ENCODE measurements around the gene ATG10. TPM values are rescaled to one million over a fixed set of nuclear protein-coding genes. Genes with fewer than 3 reads are reported as not detected.
"Not testable (repeated sequence)": the region's sequence is repeated elsewhere in the genome, so short reads cannot be mapped to it uniquely, and the experiment has no call there.

Gene ATG10
- total RNA-seq, 5 donors from 2014 or later (not counting 1 experiment from before 2014, with no cell fraction given), result 3.9 to 7.8 (median 6.6) TPM

GRCh38 chr5:82257729-82258128 is 285.9 kb downstream of the ATG10 start:
- POLR2A ChIA-PET, result interaction anchor here in 1 of 2 donors (0.6 kb wide), 1 partner anchor 816 kb away, joined by 3 read pairs; no protein-coding TSS in a partner anchor
- H3K4me3 Mint-ChIP-seq, result no peak overlapping the region

GRCh38 chr5:82259172-82259800 is 287.5 kb downstream of the ATG10 start:
- 100% methylated on average over 2 of the region's 3 CpGs for WGBS (ENCODE audit: insufficient coverage)
- Mint-ChIP-seq H3K4me1 (no peaks in the 10 kb centered on the region), H3K4me3 (no peak overlapping the region), H3K36me3 (no peaks in the 10 kb centered on the region), H3K9me3 (no peaks in the 10 kb centered on the region), H3K27ac (no peak overlapping the region), H3K27me3 (no peaks in the 10 kb centered on the region)
- Histone ChIP-seq H3K27ac (ENCODE audit: low read length) (no peak overlapping the region), H3K4me3 (ENCODE audit: control insufficient read depth in 1 of 2, extremely low read depth in 1 of 2, low read length in 1 of 2) (no peak overlapping the region), H3K27me3 (replicated peaks in 1 of 2; ENCODE audit: control insufficient read depth in 2 of 2, extremely low read depth in 1 of 2, insufficient read depth in 2 of 2, low read length in 1 of 2) (no peaks in the 10 kb centered on the region), H3K36me3 (ENCODE audit: control insufficient read depth in 2 of 2, extremely low read depth in 1 of 2, insufficient read depth in 1 of 2, low read length in 1 of 2) (no peaks in the 10 kb centered on the region), H3K9me3 (no peaks in the 10 kb centered on the region), H3K4me1 (ENCODE audit: control insufficient read depth in 1 of 2, extremely low read depth in 1 of 2, insufficient read depth in 2 of 2, low read length in 2 of 2) (no peaks in the 10 kb centered on the region)
- CTCF ChIA-PET, result no interaction called here
- DNase-seq (no peak), ATAC-seq (replicated peaks in 1 of 4) (no peak)
- POLR2A ChIA-PET, result no interaction called here

More at GRCh38 chr5:82257729-82258128, 285.9 kb downstream of the ATG10 start:
- Mint-ChIP-seq H3K27me3 (no peaks in the 10 kb centered on the region), H3K4me1 (no peaks in the 10 kb centered on the region), H3K36me3 (peaks cover 1% of the 10 kb centered on the region), H3K27ac (no peak overlapping the region), H3K9me3 (no peaks in the 10 kb centered on the region)
- H3K27me3 ChIP-seq (replicated peaks in 1 of 2; ENCODE audit: control insufficient read depth in 2 of 2, extremely low read depth in 1 of 2, insufficient read depth in 2 of 2, low read length in 1 of 2), result no peaks in the 10 kb centered on the region
- ATAC-seq (replicated peaks in 1 of 4) (no peak), DNase-seq (no peak)
- peaks cover 0 to 2% of the 10 kb centered on the region in 2 donors for H3K36me3 ChIP-seq (ENCODE audit: control insufficient read depth in 2 of 2, extremely low read depth in 1 of 2, insufficient read depth in 1 of 2, low read length in 1 of 2)
- no peak overlapping the region for H3K4me3 ChIP-seq (ENCODE audit: control insufficient read depth in 1 of 2, extremely low read depth in 1 of 2, low read length in 1 of 2)
- H3K9me3 ChIP-seq, result no peaks in the 10 kb centered on the region
- 95% methylated on average over 3 of the region's 3 CpGs for WGBS (ENCODE audit: insufficient coverage)
- CTCF ChIA-PET, result interaction anchor here (0.6 kb wide), 4 partner anchors 99 to 941 kb away, joined by 3 to 4 read pairs (median 4); no protein-coding TSS in a partner anchor
- H3K4me1 ChIP-seq (ENCODE audit: control insufficient read depth in 1 of 2, extremely low read depth in 1 of 2, insufficient read depth in 2 of 2, low read length in 2 of 2), result no peaks in the 10 kb centered on the region
- H3K27ac ChIP-seq (ENCODE audit: low read length), result no peak overlapping the region

- H3K9me3 Mint-ChIP-seq, result peaks cover 4 to 15% (median 5%) of the 10 kb centered on the region in 3 donors
- no peak overlapping the region for H3K4me3 Mint-ChIP-seq
- no peak for ATAC-seq (replicated peaks in 1 of 4)
- ChIA-PET CTCF (interaction anchor here in 1 of 2 donors (0.5 to 0.7 kb wide), 2 partner anchors 9 to 430 kb away, joined by 3 read pairs; no protein-coding TSS in a partner anchor), POLR2A (no interaction called here)
- Histone ChIP-seq H3K4me1 (ENCODE audit: control insufficient read depth in 1 of 2, extremely low read depth in 1 of 2, insufficient read depth in 2 of 2, low read length in 2 of 2) (no peaks in the 10 kb centered on the region), H3K36me3 (ENCODE audit: control insufficient read depth in 2 of 2, extremely low read depth in 1 of 2, insufficient read depth in 1 of 2, low read length in 1 of 2) (peaks cover 0 to 2% of the 10 kb centered on the region in 2 donors), H3K27me3 (replicated peaks in 1 of 2; ENCODE audit: control insufficient read depth in 2 of 2, extremely low read depth in 1 of 2, insufficient read depth in 2 of 2, low read length in 1 of 2) (no peaks in the 10 kb centered on the region), H3K27ac (ENCODE audit: low read length) (no peak overlapping the region), H3K9me3 (no peaks in the 10 kb centered on the region), H3K4me3 (ENCODE audit: control insufficient read depth in 1 of 2, extremely low read depth in 1 of 2, low read length in 1 of 2) (no peak overlapping the region)
- no peaks in the 10 kb centered on the region for H3K4me1 Mint-ChIP-seq
- peaks cover 12% of the 10 kb centered on the region for H3K36me3 Mint-ChIP-seq
- H3K27ac Mint-ChIP-seq, result no peak overlapping the region
- H3K27me3 Mint-ChIP-seq, result no peaks in the 10 kb centered on the region
- 100% methylated on average over 1 of the region's 4 CpGs for WGBS (ENCODE audit: insufficient coverage)
- DNase-seq, result no peak
These were observed 293.2 kb downstream of the ATG10 start for GRCh38 chr5:82265047-82265446.

- peaks cover 13% of the 10 kb centered on the region for H3K36me3 Mint-ChIP-seq
- H3K9me3 Mint-ChIP-seq, result peaks cover 4 to 15% (median 5%) of the 10 kb centered on the region in 3 donors
- POLR2A ChIA-PET; H3K27me3 ChIP-seq (replicated peaks in 1 of 2; ENCODE audit: control insufficient read depth in 2 of 2, extremely low read depth in 1 of 2, insufficient read depth in 2 of 2, low read length in 1 of 2); H3K36me3 ChIP-seq (ENCODE audit: control insufficient read depth in 2 of 2, extremely low read depth in 1 of 2, insufficient read depth in 1 of 2, low read length in 1 of 2); H3K9me3 ChIP-seq; H3K27ac ChIP-seq (ENCODE audit: low read length); ATAC-seq (replicated peaks in 1 of 4); H3K4me1 ChIP-seq (ENCODE audit: control insufficient read depth in 1 of 2, extremely low read depth in 1 of 2, insufficient read depth in 2 of 2, low read length in 2 of 2); H3K4me3 Mint-ChIP-seq; H3K27me3 Mint-ChIP-seq; DNase-seq; CTCF ChIA-PET; H3K4me1 Mint-ChIP-seq; H3K27ac Mint-ChIP-seq; H3K4me3 ChIP-seq (ENCODE audit: control insufficient read depth in 1 of 2, extremely low read depth in 1 of 2, low read length in 1 of 2): not testable (repeated sequence)
- no CpG with 5 or more reads among the region's 9 CpGs for WGBS (ENCODE audit: insufficient coverage)
These were observed 295.6 kb downstream of the ATG10 start for GRCh38 chr5:82267297-82267933.

- H3K4me3 Mint-ChIP-seq; ATAC-seq (replicated peaks in 1 of 4); CTCF ChIA-PET; H3K27me3 Mint-ChIP-seq; H3K4me3 ChIP-seq (ENCODE audit: control insufficient read depth in 1 of 2, extremely low read depth in 1 of 2, low read length in 1 of 2); DNase-seq; H3K27ac ChIP-seq (ENCODE audit: low read length); H3K4me1 ChIP-seq (ENCODE audit: control insufficient read depth in 1 of 2, extremely low read depth in 1 of 2, insufficient read depth in 2 of 2, low read length in 2 of 2); POLR2A ChIA-PET; H3K9me3 ChIP-seq; H3K27ac Mint-ChIP-seq; H3K27me3 ChIP-seq (replicated peaks in 1 of 2; ENCODE audit: control insufficient read depth in 2 of 2, extremely low read depth in 1 of 2, insufficient read depth in 2 of 2, low read length in 1 of 2): not testable (repeated sequence)
- Mint-ChIP-seq H3K9me3 (peaks cover 4 to 15% (median 5%) of the 10 kb centered on the region in 3 donors), H3K4me1 (peaks cover 12 to 16% (median 13%) of the 10 kb centered on the region in 3 donors), H3K36me3 (peaks cover 30% of the 10 kb centered on the region)
- WGBS (ENCODE audit: insufficient coverage), result no CpG with 5 or more reads among the region's 2 CpGs
- peaks cover 0 to 10% of the 10 kb centered on the region in 2 donors for H3K36me3 ChIP-seq (ENCODE audit: control insufficient read depth in 2 of 2, extremely low read depth in 1 of 2, insufficient read depth in 1 of 2, low read length in 1 of 2)
These were observed 297.5 kb downstream of the ATG10 start for GRCh38 chr5:82269363-82269762.

GRCh38 chr5:82272571-82273356 is 300.9 kb downstream of the ATG10 start:
- POLR2A ChIA-PET; H3K9me3 ChIP-seq; H3K9me3 Mint-ChIP-seq; H3K4me3 ChIP-seq (ENCODE audit: control insufficient read depth in 1 of 2, extremely low read depth in 1 of 2, low read length in 1 of 2); DNase-seq; H3K27ac ChIP-seq (ENCODE audit: low read length); H3K4me1 ChIP-seq (ENCODE audit: control insufficient read depth in 1 of 2, extremely low read depth in 1 of 2, insufficient read depth in 2 of 2, low read length in 2 of 2); ATAC-seq (replicated peaks in 1 of 4); CTCF ChIA-PET; H3K27me3 Mint-ChIP-seq; H3K27me3 ChIP-seq (replicated peaks in 1 of 2; ENCODE audit: control insufficient read depth in 2 of 2, extremely low read depth in 1 of 2, insufficient read depth in 2 of 2, low read length in 1 of 2): not testable (repeated sequence)
- peaks cover 28 to 42% (median 29%) of the 10 kb centered on the region in 3 donors for H3K4me1 Mint-ChIP-seq
- peak overlapping the region in 1 of 3 donors; percentile 13 for H3K4me3 Mint-ChIP-seq
- peak overlapping the region in 1 of 2 donors; percentile 7 for H3K27ac Mint-ChIP-seq
- H3K36me3 Mint-ChIP-seq, result peaks cover 56% of the 10 kb centered on the region
- 80% methylated on average over 16 of the region's 24 CpGs for WGBS (ENCODE audit: insufficient coverage)
- H3K36me3 ChIP-seq (ENCODE audit: control insufficient read depth in 2 of 2, extremely low read depth in 1 of 2, insufficient read depth in 1 of 2, low read length in 1 of 2), result peaks cover 3 to 31% of the 10 kb centered on the region in 2 donors
